ENCODE measurements around the gene KATNAL1.

Gene KATNAL1

DNA sequence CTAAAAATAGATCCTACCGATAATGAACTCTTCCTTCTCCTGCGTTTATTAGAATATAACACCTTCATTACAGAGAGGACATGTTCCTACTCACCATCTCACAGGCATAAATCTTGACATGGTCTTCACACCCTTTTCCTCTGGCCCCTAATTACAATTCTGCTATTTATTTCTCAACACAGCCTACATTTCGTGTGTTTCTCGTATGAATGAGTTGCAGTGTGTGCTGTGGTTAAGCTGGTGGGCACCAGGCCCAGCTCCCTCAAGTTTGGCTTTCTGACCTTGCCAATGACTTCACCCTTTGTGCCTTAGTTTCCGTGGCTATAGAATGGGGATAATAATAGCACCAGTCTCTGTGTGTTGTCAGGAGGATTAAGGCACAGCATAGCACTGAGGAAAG is 12.3 kb upstream of the KATNAL1 start:
- DNase-seq: no peak
- TF ChIP-seq, protein P1, sequence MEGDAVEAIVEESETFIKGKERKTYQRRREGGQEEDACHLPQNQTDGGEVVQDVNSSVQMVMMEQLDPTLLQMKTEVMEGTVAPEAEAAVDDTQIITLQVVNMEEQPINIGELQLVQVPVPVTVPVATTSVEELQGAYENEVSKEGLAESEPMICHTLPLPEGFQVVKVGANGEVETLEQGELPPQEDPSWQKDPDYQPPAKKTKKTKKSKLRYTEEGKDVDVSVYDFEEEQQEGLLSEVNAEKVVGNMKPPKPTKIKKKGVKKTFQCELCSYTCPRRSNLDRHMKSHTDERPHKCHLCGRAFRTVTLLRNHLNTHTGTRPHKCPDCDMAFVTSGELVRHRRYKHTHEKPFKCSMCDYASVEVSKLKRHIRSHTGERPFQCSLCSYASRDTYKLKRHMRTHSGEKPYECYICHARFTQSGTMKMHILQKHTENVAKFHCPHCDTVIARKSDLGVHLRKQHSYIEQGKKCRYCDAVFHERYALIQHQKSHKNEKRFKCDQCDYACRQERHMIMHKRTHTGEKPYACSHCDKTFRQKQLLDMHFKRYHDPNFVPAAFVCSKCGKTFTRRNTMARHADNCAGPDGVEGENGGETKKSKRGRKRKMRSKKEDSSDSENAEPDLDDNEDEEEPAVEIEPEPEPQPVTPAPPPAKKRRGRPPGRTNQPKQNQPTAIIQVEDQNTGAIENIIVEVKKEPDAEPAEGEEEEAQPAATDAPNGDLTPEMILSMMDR (IDR thresholded peaks at IDR 0.05; ENCODE audit: low read depth, low read length): no peak
- Histone ChIP-seq H3K27ac (no peak overlapping the region), H3K27me3 (ENCODE audit: insufficient read depth, low read depth, severe bottlenecking) (no peaks in the 10 kb centered on the region), H3K9me3 (ENCODE audit: severe bottlenecking) (no peaks in the 10 kb centered on the region), H3K4me3 (ENCODE audit: low read depth, low read length) (no peak overlapping the region), H3K36me3 (no peaks in the 10 kb centered on the region)

DNA sequence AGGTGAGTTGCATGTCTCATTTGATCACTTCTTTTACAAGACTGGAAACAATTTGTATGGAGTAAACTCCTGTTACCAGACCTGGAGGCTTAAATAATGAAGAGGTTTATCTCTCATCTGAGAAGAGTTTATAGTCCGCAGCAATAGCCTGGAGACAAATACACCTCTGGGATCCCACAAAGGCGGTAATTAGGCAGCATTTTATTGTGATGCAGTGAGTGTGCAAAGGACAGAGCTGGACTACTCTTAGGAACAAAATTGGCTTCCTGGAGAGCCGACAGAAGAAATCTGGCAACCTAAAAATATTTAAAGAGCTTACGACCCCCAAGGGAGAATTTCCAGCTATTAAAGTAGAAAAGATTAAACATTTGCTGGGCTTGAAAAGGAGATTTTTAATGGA is 11.8 kb upstream of the KATNAL1 start:
- DNase-seq: no peak

DNA sequence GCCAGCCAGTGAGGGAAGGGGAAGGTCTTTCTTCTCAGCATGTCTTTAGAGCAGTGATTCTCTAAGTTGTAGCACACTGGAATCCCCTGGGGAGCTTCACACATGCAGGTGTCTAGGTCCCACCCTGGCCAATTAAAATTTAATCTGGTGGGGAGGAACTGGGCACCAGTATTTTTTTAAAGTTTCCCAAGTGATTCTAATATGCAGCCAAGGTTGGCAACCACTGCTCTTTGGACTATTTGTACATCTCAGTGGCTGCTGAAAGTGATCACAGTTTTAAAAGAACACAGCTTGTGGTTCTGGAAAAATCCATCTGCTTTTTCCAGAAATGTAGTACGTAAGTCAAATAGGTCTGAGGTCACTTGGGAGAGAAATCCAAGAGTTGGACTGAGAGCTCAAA is 10.7 kb upstream of the KATNAL1 start:
- H3K27ac ChIP-seq: no peak overlapping the region
- no peaks in the 10 kb centered on the region for H3K9me3 ChIP-seq (ENCODE audit: severe bottlenecking)
- no peak for DNase-seq
- TF ChIP-seq, protein P1 (IDR thresholded peaks at IDR 0.05; ENCODE audit: low read depth, low read length): no peak
- no peaks in the 10 kb centered on the region for H3K36me3 ChIP-seq
- H3K4me3 ChIP-seq (ENCODE audit: low read depth, low read length): no peak overlapping the region
- no peaks in the 10 kb centered on the region for H3K27me3 ChIP-seq (ENCODE audit: insufficient read depth, low read depth, severe bottlenecking)

More for the DNA sequence above, 11.8 kb upstream of the KATNAL1 start:
- Histone ChIP-seq H3K27me3 (ENCODE audit: insufficient read depth, low read depth, severe bottlenecking) (no peaks in the 10 kb centered on the region), H3K9me3 (ENCODE audit: severe bottlenecking) (no peaks in the 10 kb centered on the region), H3K4me3 (ENCODE audit: low read depth, low read length) (no peak overlapping the region), H3K36me3 (no peaks in the 10 kb centered on the region), H3K27ac (no peak overlapping the region)
- TF ChIP-seq, protein P1 (IDR thresholded peaks at IDR 0.05; ENCODE audit: low read depth, low read length): no peak

DNA sequence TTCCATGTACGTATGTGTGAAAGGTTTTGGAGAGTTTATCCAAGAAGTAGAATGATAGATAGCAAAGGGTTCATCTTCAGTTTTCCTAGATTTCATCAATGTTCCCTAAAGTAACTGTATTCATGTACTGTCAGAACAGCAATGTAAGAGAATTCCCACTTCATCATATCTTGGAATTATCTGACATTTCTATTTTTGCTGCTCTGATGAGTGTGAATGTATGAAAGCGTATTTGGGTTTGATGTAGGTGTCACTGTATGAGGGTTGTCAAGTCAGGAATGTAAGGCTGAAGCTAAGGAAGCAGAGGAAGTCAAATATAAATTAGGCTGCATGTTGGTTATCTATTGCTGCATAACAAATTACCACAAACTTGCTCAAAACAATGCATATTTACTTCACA is 7.2 kb upstream of the KATNAL1 start:
- no peaks in the 10 kb centered on the region for H3K27me3 ChIP-seq (ENCODE audit: insufficient read depth, low read depth, severe bottlenecking)
- H3K4me3 ChIP-seq (ENCODE audit: low read depth, low read length): no peak overlapping the region
- no peaks in the 10 kb centered on the region for H3K36me3 ChIP-seq
- TF ChIP-seq, protein P1 (IDR thresholded peaks at IDR 0.05; ENCODE audit: low read depth, low read length): no peak
- H3K27ac ChIP-seq: no peak overlapping the region
- no peak for DNase-seq
- H3K9me3 ChIP-seq (ENCODE audit: severe bottlenecking): no peaks in the 10 kb centered on the region

DNA sequence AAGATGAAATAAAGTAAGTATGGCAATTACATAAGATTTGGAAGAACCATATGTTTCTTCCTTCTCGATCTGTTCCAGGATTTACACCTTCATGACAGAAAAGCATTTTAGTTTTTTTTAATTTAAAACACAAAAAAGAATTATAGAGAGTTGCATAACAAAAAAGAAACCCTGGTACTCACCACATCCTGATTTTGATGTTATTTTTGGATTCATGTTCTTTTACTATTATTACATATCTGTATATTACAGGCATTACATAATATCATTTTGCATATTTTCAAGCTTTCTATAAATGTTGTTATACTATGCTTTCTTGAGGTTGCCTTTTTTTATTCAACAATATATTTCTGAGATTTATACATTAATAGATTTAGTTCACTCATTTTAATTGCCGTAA is 6.7 kb upstream of the KATNAL1 start:
- Histone ChIP-seq H3K36me3 (no peaks in the 10 kb centered on the region), H3K27me3 (ENCODE audit: insufficient read depth, low read depth, severe bottlenecking) (no peaks in the 10 kb centered on the region), H3K27ac (no peak overlapping the region), H3K9me3 (ENCODE audit: severe bottlenecking) (no peaks in the 10 kb centered on the region), H3K4me3 (ENCODE audit: low read depth, low read length) (no peak overlapping the region)
- TF ChIP-seq, protein P1 (IDR thresholded peaks at IDR 0.05; ENCODE audit: low read depth, low read length): no peak
- DNase-seq: no peak

DNA sequence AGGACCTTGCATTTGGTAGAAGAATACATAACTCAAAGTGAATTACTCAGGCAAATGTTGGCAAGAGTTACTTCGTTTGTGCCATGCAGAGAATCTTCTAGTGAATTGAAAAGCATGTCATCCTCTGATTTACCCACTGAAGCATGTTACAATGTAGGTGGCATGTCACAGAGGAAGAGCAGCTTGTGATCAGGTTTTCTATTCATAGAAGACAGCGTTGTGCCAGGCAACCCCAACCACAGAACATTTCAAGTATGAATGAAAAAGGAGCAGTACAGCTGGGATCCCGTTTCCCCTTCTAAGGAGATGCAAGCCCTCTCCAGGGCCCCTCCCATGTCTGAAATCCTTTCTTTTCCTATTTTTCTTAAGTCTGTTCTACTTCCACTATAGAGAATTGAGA is 6.0 kb upstream of the KATNAL1 start:
- H3K4me3 ChIP-seq (ENCODE audit: low read depth, low read length): no peak overlapping the region
- H3K27me3 ChIP-seq (ENCODE audit: insufficient read depth, low read depth, severe bottlenecking): no peaks in the 10 kb centered on the region
- DNase-seq: no peak
- no peaks in the 10 kb centered on the region for H3K36me3 ChIP-seq
- TF ChIP-seq, protein P1 (IDR thresholded peaks at IDR 0.05; ENCODE audit: low read depth, low read length): no peak
- no peak overlapping the region for H3K27ac ChIP-seq
- H3K9me3 ChIP-seq (ENCODE audit: severe bottlenecking): no peaks in the 10 kb centered on the region
